GM23338 (cell line): Measurements from ENCODE around the gene TERB1. TPM values are rescaled to one million over a fixed set of nuclear protein-coding genes. Genes with fewer than 3 reads are reported as not detected.

ENCODE experiments used
- ATAC-seq: fragments of 200-7000 bp; cut with Tn5 transposase; 3 replicates; pipeline ENCODE4 v1.9.1; 2020
- DNase-seq: peaks from one replicate; pipeline ENCODE4 v3.0.0-alpha.2; 2015; ENCODE audit warnings: low spot score
- H2AFZ ChIP-seq: fragments of 200-600 bp; sonication (generic); 2 replicates; pipeline ENCODE4 v1.8.0; 2016; ENCODE audit warnings: antibody characterized with exemption, mild to moderate bottlenecking, moderate library complexity
- H3F3A ChIP-seq: fragments of 200-600 bp; sonication (generic); replicated peaks from 2 replicates; pipeline ENCODE4 v1.8.0; 2017; ENCODE audit warnings: antibody characterized with exemption, mixed run types, low read depth
- H3K27ac ChIP-seq: fragments of 200-600 bp; sonication (generic); 2 replicates; pipeline ENCODE4 v1.6.1; 2016; ENCODE audit warnings: low read depth
- H3K27me3 ChIP-seq: fragments of 200-600 bp; sonication (generic); 2 replicates; pipeline ENCODE4 v1.8.0; 2016; ENCODE audit warnings: mild to moderate bottlenecking, mixed run types, moderate library complexity; ENCODE audit not compliant: insufficient read depth
- H3K36me3 ChIP-seq: fragments of 200-600 bp; sonication (generic); 2 replicates; pipeline ENCODE4 v1.8.0; 2016; ENCODE audit warnings: mild to moderate bottlenecking; ENCODE audit not compliant: insufficient read depth
- H3K4me1 ChIP-seq: fragments of 200-600 bp; sonication (generic); 2 replicates; pipeline ENCODE4 v1.8.0; 2016; ENCODE audit warnings: mild to moderate bottlenecking, moderate library complexity; ENCODE audit not compliant: insufficient read depth
- H3K4me2 ChIP-seq: fragments of 200-600 bp; sonication (generic); 2 replicates; pipeline ENCODE4 v1.7.1; 2017; ENCODE audit warnings: mixed run types
- H3K4me3 ChIP-seq: fragments of 200-600 bp; sonication (generic); 2 replicates; pipeline ENCODE4 v1.6.1; 2016; ENCODE audit warnings: mixed run types
- H3K79me2 ChIP-seq: fragments of 200-600 bp; sonication (generic); replicated peaks from 2 replicates; pipeline ENCODE4 v1.8.0; 2017; ENCODE audit warnings: mild to moderate bottlenecking; ENCODE audit not compliant: insufficient read depth
- H3K9me2 ChIP-seq: fragments of 200-600 bp; sonication (generic); 2 replicates; pipeline ENCODE4 v1.8.0; 2017; ENCODE audit not compliant: insufficient read depth
- H4K20me1 ChIP-seq: fragments of 200-600 bp; sonication (generic); replicated peaks from 2 replicates; pipeline ENCODE4 v1.8.0; 2017; ENCODE audit warnings: mild to moderate bottlenecking; ENCODE audit not compliant: insufficient read depth
- H3K27ac Mint-ChIP-seq: 2 replicates; pipeline ENCODE4 v1.8.0; 2020; ENCODE audit warnings: inconsistent platforms, mild to moderate bottlenecking, moderate library complexity, mixed read lengths
- H3K27me3 Mint-ChIP-seq: 3 replicates; pipeline ENCODE4 v1.8.0; 2022; ENCODE audit warnings: low read depth, mild to moderate bottlenecking, moderate library complexity, mixed read lengths, inconsistent platforms; ENCODE audit not compliant: insufficient read depth, poor library complexity
- H3K36me3 Mint-ChIP-seq: 3 replicates; pipeline ENCODE4 v1.8.0; 2021; ENCODE audit warnings: low read depth, mild to moderate bottlenecking, inconsistent platforms, moderate library complexity, mixed read lengths
- H3K4me1 Mint-ChIP-seq: 3 replicates; pipeline ENCODE4 v1.8.0; 2020; ENCODE audit warnings: mild to moderate bottlenecking, inconsistent platforms, mixed read lengths
- H3K4me3 Mint-ChIP-seq: 3 replicates; pipeline ENCODE4 v1.8.0; 2021; ENCODE audit warnings: moderate library complexity, mild to moderate bottlenecking, inconsistent platforms, mixed read lengths
- H3K9me3 Mint-ChIP-seq: 3 replicates; pipeline ENCODE4 v1.8.0; 2020; ENCODE audit warnings: moderate library complexity, mild to moderate bottlenecking, inconsistent platforms, mixed read lengths
- CREB1 ChIP-seq: fragments of 250-450 bp; sonication (Bioruptor Pico); IDR thresholded peaks from 2 replicates; pipeline ENCODE4 v1.5.0; 2020; ENCODE audit warnings: low read depth, mild to moderate bottlenecking, moderate library complexity
- EZH2phosphoT487 ChIP-seq: fragments of 200-600 bp; sonication (generic); IDR thresholded peaks from one replicate; pipeline ENCODE4 v1.8.1; 2018; ENCODE audit warnings: antibody characterized with exemption; ENCODE audit not compliant: unreplicated experiment
- JUNB ChIP-seq: IDR thresholded peaks from one replicate; pipeline ENCODE4 v1.6.1; 2016; ENCODE audit warnings: antibody characterized with exemption; ENCODE audit not compliant: unreplicated experiment
- POLR2AphosphoS5 ChIP-seq: IDR thresholded peaks from 2 replicates; pipeline ENCODE4 v1.6.1; 2016; ENCODE audit warnings: antibody characterized with exemption, low read depth
- REST ChIP-seq: IDR thresholded peaks from one replicate; pipeline ENCODE4 v1.6.1; 2018; ENCODE audit warnings: antibody characterized with exemption; ENCODE audit not compliant: unreplicated experiment
- ZNF462 ChIP-seq: fragments of 250-450 bp; sonication (Bioruptor Pico); IDR thresholded peaks from 2 replicates; pipeline ENCODE4 v1.5.0; 2020; ENCODE audit warnings: mild to moderate bottlenecking, moderate library complexity
- polyA plus RNA-seq: library from polyadenylated mRNA; unstranded; fragments of >200 nt; fragmentation: Nextera tagmentation; extraction: Ambion mirVana; gene quantifications from 2 replicates; pipeline ENCODE4 v1.2.1, GENCODE V29; 2016
- total RNA-seq: library from RNA; depleted of rRNA; stranded (reverse); fragments of >200 nt; shearing (Covaris generic); gene quantifications from 2 replicates; pipeline ENCODE4 v1.2.3, GENCODE V29; 2014

The TERB1 gene
- total and polyA plus RNA-seq, 2 experiments from 2014 or later, result not detected

GRCh38 chr16:66814734-66815133 is 13.3 kb upstream of the TERB1 start (continued):
- TF ChIP-seq ZNF462 (CRISPR knock-in tag), result no peak
- no peak for TF ChIP-seq CREB1 (CRISPR knock-in tag)
- no peak for TF ChIP-seq JUNB
- no peak for TF ChIP-seq POLR2AphosphoS5
- TF ChIP-seq EZH2phosphoT487, result no peak

- no peak overlapping the region for H2AFZ ChIP-seq
- no peak overlapping the region for H3K27ac ChIP-seq
- no peaks in the 10 kb centered on the region for H3K4me1 Mint-ChIP-seq
- H3K4me2 ChIP-seq, result no peak overlapping the region
- peaks cover 86% of the 10 kb centered on the region for H3K36me3 Mint-ChIP-seq
- no peak overlapping the region for H3K27ac Mint-ChIP-seq
- H3F3A ChIP-seq, result 0 out of 2 replicates have a peak, but pooled peaks cover 7% of the 10 kb centered on the region
- no peaks in the 10 kb centered on the region for H3K27me3 Mint-ChIP-seq
- H3K9me3 Mint-ChIP-seq, result no peaks in the 10 kb centered on the region
- DNase-seq, result no peak
- H3K4me3 Mint-ChIP-seq, result no peak overlapping the region
- peaks cover 54% of the 10 kb centered on the region for H3K36me3 ChIP-seq
- no peak overlapping the region for H3K4me3 ChIP-seq
- no peak for ATAC-seq
- H4K20me1 ChIP-seq, result no peaks in the 10 kb centered on the region; the same call in 1 of the 2 replicates
- no peaks in the 10 kb centered on the region for H3K27me3 ChIP-seq
- no peaks in the 10 kb centered on the region for H3K9me2 ChIP-seq
- H3K79me2 ChIP-seq, result no peaks in the 10 kb centered on the region
- H3K4me1 ChIP-seq, result no peaks in the 10 kb centered on the region
- TF ChIP-seq REST, result no peak
- no peak for TF ChIP-seq POLR2AphosphoS5
- no peak for TF ChIP-seq JUNB
- no peak for TF ChIP-seq ZNF462 (CRISPR knock-in tag)
These were observed 9.7 kb upstream of the TERB1 start for GRCh38 chr16:66811043-66811442.
